Subcutaneous adipose tissue (tissue), 4 donors: ENCODE data around the gene EFHC2. TPM values are rescaled to one million over a fixed set of nuclear protein-coding genes. Genes with fewer than 3 reads are reported as not detected.

Experiments used
- total RNA-seq, 4 donors: library from RNA; depleted of rRNA; stranded (reverse); fragments of >200 nt; gene quantifications; one replicate each; pipeline ENCODE4 v1.1.0, GENCODE V29; 2016
- TF ChIP-seq, protein P1 (sequence below): fragments of 450-650 bp; IDR thresholded peaks from one replicate; pipeline ENCODE4 v1.5.1; 2016; ENCODE audit warnings: low read depth, mild to moderate bottlenecking, control low read depth, antibody characterized with exemption, moderate library complexity

The EFHC2 gene
- total RNA-seq, 4 donors from 2014 or later: 0.51 to 0.88 TPM; not detected in 2

DNA sequence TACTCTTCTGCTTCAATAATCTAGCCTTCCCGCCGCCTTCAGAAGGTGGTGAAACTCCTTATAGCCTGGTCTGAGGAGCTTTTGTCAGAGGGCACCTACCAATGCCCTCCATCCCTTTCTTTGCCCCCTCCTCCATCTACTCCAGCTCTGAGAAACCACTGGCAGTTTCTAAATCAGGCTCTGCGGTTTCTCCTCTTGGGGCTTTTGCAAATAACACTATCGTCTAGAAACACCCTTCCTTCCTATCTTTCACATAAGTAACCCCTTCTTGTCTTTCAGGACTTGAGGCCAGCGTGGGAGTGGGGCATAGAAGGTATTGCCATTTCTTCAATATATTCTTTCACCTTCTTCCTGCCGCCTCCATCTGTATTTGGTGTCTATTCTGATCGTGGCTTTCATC, 1.2 kb upstream of the EFHC2 start:
- TF ChIP-seq, protein P1, sequence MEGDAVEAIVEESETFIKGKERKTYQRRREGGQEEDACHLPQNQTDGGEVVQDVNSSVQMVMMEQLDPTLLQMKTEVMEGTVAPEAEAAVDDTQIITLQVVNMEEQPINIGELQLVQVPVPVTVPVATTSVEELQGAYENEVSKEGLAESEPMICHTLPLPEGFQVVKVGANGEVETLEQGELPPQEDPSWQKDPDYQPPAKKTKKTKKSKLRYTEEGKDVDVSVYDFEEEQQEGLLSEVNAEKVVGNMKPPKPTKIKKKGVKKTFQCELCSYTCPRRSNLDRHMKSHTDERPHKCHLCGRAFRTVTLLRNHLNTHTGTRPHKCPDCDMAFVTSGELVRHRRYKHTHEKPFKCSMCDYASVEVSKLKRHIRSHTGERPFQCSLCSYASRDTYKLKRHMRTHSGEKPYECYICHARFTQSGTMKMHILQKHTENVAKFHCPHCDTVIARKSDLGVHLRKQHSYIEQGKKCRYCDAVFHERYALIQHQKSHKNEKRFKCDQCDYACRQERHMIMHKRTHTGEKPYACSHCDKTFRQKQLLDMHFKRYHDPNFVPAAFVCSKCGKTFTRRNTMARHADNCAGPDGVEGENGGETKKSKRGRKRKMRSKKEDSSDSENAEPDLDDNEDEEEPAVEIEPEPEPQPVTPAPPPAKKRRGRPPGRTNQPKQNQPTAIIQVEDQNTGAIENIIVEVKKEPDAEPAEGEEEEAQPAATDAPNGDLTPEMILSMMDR: no peak

DNA sequence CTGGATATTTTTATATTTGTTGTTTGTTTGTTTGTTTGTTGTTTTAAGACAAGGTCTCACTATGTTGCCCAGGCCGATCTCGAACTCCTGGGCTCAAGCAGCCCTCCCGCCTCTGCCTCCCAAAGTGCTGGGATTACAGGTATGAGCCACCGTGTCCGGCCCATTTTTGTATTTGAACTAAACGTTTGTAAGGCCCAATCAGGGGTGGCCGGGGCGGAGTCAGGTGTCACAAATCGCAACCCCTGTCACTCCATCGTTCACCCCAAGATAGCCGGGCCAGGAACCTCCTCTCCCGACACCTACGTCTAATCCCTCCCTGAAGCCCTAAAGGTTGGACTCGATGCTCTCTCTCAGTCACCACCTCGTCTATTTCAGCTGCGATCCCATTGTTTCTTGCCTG, 722 bp upstream of the EFHC2 start:
- TF ChIP-seq, protein P1: no peak

DNA sequence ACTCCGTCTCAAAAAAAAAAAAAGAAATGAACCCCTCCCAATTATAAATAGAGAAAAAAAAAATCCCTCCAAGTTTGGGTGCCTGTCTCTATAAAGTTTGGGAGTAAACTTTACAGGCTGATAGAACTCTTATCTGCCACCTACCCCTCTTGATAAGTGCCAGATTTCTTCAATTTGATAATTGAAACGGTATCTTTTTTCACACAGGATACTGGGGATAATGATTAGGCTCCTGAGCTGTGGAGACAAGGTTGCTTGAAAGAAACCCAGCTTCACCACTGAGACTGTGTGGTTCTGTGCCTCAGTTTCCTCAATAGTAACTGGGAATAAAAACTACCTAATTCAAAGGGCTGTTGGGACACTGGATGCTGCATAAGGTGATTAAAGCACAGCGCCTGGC, 606 bp downstream of the EFHC2 start:
- TF ChIP-seq, protein P1: no peak

DNA sequence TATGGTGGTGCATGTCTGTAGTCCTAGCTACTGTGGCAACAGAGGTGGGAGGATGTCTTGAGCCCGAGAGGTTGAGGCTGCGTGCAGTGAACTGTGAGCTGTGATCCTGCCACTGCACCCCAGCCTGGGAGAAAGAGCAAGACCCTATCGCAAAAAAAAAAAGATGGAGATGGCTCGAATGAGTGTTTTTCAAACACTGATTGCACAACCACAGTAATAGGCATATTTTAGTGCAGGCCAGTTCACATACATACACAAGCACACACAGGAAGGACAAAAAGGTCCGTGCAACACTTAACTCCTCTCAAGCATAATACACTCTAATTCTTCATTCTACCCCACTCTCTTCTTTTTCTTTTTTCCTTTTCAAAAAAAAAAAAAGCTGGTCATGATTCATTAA, 5.1 kb downstream of the EFHC2 start:
- TF ChIP-seq, protein P1: no peak

DNA sequence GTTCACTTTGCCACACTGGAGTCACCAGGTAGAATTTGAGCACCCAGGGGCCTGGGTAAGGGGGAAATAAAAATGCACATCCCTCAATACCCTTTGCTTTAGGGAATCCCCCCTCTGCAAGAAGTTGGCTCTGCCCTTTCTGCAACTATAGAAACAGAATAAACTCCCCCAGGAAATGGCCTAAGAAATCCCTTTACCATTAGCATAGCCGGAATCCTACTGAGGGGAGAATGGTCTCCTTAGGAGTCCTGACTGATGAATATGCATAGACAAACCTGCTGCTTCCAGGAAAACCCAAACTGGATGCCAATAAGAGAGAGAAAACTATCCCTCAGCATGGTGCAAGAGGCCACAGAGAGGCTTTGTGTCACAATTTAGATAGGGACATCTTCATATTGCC, 11.0 kb downstream of the EFHC2 start:
- TF ChIP-seq, protein P1: no peak

DNA sequence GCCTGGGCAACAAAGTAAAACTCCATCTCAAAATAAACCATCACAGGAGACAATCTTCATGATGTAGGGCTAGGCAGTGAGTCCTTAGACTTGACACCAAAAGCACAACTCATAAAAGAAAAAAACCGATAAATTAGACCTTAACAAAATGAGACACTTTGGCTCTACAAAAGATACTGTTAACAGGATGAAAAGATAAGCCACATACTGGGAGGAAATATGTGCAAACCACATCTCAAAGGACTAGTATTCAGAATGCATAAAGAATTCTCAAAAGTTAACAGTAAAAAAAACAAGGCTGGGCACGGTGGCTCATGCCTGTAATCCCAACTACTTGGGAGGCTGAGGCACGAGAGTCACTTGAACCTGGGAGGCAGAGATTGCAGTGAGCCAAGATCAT, 13.2 kb downstream of the EFHC2 start:
- TF ChIP-seq, protein P1: no peak

DNA sequence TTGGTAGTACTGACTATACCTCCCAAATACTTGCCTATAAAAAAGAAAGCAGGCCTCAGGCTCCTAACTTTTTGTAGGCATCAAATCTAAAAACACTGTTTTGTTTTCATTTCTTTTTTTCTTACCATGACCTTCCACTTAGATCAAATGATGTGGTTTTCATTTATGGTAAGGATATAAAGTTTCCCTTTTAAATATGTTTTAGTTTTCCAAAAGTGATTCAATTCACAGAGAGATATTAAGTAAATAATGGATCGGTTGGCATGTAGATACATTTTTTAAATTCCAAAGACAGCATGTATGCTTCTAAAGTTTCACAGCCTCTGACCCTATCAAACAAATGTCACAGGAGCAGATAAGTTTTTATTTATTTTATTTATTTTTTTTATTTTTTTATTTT, 23.9 kb downstream of the EFHC2 start:
- TF ChIP-seq, protein P1: no peak

DNA sequence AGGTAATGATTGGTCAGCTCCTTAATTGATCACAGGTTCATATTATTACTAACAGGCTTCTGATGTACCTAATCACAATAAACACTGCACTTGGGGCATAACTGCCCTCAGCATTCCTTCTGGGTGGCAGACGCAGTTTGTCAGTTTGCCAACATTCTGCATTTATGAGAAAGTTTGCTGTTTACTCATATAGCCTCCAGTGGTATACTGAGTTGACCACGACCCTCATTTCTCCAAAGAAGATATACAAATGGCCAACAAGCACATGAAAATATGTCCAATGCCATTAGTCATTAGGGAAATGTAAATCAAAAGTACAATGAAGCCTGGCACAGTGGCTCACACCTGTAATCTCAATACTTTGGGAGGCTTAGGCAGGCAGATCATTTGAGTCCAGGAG, 26.3 kb downstream of the EFHC2 start:
- TF ChIP-seq, protein P1: no peak
